GDM1 (cell line): ENCODE measurements around the gene CPTP.

Source experiments
- DNase-seq: peaks from one replicate; lab custom pipeline; 2025; lab: John Stamatoyannopoulos, UW

Gene CPTP

DNA sequence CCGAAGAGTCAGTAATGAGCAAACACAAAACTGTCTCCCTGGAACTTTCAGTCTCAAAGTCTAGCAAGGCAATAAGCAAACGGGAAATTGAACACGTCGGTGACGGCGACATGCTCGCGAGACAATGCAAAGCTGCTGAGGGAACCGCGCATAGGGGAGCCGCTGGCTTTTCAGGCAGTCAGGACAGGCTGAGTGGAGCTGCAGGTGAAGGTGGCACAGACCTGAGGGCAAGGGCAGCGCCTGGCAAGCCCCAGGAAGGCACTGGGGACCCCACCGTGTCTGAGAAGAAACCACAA is 5.0 kb upstream of the CPTP start:
- DNase-seq: no peak

GRCh38 chr1:1320666-1321448 is 3.7 kb upstream of the CPTP start:
- no peak for DNase-seq

DNA sequence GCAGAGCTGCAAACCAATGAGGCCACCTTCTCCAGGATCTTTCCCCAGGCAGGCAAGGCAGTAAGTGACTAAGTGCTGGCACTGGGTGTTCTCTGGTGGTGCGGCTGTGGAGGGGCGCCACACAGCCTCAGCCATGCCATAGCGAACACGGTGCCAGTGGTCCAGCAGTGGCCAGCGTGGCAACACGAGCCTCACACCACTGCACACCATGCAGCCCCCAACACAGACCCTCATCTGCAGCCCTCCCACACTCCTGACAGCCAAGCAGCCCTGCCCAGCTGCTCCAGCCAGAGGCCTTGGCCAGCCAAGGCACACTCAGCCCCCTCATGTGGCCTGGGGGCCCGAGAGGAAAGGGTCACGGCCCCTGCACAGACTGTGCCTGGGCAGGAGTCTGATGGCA is 3.1 kb upstream of the CPTP start:
- no peak for DNase-seq

- no peak for DNase-seq
These were observed 2.2 kb upstream of the CPTP start for GRCh38 chr1:1322418-1322817.

- no peak for DNase-seq
These were observed 1.6 kb upstream of the CPTP start for GRCh38 chr1:1322952-1323351.

- DNase-seq: no peak
These were observed 498 bp upstream of the CPTP start for GRCh38 chr1:1324084-1324523.

DNA sequence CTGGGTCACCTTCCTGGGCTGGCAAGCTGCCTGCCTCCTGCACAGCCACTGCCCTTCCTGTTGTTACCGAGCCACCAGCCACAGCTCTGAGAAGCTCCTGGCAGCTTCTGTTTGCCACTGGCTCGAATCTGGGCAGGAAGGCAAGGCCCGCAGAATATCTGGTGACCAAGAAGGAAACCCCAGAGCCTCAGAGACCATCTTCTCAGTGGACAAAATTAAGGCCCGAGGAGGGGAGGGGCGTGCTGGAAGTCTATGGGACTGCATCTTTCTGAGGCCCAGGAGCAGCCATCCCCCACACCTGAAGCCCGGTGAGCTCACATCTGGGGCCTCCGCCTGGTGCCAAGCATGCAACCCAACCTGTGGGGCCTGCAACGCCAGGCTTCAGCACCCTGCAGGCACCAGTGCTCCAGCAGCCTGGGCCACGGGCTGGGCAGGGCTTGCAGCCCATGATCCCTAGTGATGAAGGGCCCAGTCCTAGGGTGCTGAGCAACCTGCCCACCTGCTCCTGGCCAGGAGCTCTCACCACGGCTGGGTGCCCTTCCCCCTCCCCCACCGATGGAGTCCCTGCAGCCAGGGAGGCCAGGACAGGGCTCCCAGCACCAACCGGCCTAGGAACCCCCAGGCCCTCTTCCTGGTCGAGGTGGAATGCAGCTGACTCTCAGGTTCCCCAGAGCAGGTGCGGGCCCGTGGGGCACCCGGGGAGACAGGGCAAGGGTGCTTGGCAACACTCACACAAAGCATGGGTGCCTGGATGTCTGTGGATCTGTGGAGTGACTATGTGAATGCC is 879 bp downstream of the CPTP start:
- no peak for DNase-seq

DNA sequence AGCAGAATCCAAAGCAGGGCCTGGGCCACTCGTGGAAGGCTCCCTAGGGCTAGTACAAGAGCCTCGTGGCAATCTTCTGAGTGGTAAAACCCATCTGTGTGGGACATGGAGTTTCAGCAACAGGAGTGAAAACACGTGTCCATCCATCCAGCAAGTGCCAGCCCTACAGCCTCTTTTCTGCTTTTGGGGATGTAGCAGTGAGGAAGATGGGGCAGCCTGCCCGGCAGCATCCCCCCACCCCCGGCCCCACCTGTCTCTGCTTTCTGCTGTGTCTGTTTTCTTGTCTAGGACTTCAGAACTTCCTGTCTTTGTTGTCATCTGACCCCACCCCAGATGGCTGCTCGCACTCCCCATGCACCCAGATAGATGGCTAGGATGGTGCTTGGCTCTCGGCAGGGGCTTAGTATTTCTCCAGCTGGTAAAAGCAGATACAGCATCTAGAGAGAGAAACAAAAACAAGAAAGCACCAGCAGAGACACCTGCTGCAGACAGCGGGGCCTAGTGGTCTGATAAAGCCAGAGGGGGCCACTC is 1.5 kb downstream of the CPTP start:
- DNase-seq: no peak

- no peak for DNase-seq
These were observed 2.7 kb downstream of the CPTP start for GRCh38 chr1:1327291-1327690.

GRCh38 chr1:1328254-1328653 is 3.7 kb downstream of the CPTP start:
- DNase-seq: no peak

DNA sequence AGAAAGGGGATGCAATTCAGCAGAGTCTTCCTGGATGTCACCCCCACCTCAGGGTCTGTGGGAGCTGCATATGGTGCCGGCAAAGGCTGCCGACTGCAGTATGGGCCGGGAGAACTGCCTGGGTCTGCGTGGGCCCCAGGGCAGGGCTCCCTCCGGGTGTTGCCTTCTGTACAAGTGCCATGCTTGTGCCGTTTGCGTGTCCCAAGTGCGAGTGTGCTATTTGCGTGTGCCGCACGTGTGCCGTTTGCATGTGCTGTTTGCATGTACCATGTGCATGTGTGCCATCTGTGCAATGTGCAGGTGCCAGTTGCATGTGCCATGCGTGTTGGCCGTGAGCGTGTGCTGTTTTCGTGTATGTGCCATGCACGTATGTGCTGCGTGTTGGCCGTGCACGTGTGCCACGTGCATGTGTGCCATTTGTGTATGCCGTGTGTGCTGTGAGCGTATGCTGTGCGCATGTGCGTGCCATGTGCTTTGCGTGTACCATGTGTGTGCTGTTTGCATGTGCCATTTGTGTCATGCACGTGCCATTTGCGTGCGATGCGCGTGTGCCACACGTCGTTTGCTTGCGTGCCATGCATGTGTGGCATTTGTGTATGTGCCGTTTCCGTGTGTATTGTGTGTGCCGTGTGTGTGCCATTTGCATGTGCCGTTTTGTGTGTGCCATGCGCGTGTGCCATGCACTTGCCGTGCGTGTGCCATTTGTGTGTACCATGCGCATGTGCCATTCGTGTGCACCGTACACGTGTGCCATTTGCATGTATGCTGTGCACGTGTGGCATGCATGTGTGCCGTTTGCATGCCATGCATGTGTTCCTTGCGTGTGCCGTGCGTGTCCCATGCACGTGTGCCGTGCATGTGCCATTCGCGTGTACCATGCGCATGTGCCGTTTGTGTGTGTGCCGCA is 5.0 kb downstream of the CPTP start:
- no peak for DNase-seq

GRCh38 chr1:1330366-1331067 is 5.9 kb downstream of the CPTP start:
- DNase-seq: no peak

DNA sequence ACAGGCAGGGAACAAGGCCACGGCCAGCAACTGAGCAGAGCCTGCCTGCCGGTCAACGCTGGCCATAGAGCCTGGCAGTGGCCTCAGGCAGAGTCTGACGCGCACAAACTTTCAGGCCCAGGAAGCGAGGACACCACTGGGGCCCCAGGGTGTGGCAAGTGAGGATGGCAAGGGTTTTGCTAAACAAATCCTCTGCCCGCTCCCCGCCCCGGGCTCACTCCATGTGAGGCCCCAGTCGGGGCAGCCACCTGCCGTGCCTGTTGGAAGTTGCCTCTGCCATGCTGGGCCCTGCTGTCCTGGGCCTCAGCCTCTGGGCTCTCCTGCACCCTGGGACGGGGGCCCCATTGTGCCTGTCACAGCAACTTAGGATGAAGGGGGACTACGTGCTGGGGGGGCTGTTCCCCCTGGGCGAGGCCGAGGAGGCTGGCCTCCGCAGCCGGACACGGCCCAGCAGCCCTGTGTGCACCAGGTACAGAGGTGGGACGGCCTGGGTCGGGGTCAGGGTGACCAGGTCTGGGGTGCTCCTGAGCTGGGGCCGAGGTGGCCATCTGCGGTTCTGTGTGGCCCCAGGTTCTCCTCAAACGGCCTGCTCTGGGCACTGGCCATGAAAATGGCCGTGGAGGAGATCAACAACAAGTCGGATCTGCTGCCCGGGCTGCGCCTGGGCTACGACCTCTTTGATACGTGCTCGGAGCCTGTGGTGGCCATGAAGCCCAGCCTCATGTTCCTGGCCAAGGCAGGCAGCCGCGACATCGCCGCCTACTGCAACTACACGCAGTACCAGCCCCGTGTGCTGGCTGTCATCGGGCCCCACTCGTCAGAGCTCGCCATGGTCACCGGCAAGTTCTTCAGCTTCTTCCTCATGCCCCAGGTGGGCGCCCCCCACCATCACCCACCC is 6.7 kb downstream of the CPTP start, which contains the start of gene TAS1R3:
Gene TAS1R3 (plus strand): TSS at position 213 of the 898 bp plus-strand sequence. CDS start 66 bp downstream, at position 279.
- no peak for DNase-seq

DNA sequence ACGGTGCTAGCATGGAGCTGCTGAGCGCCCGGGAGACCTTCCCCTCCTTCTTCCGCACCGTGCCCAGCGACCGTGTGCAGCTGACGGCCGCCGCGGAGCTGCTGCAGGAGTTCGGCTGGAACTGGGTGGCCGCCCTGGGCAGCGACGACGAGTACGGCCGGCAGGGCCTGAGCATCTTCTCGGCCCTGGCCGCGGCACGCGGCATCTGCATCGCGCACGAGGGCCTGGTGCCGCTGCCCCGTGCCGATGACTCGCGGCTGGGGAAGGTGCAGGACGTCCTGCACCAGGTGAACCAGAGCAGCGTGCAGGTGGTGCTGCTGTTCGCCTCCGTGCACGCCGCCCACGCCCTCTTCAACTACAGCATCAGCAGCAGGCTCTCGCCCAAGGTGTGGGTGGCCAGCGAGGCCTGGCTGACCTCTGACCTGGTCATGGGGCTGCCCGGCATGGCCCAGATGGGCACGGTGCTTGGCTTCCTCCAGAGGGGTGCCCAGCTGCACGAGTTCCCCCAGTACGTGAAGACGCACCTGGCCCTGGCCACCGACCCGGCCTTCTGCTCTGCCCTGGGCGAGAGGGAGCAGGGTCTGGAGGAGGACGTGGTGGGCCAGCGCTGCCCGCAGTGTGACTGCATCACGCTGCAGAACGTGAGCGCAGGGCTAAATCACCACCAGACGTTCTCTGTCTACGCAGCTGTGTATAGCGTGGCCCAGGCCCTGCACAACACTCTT is 7.6 kb downstream of the CPTP start:
- no peak for DNase-seq

DNA sequence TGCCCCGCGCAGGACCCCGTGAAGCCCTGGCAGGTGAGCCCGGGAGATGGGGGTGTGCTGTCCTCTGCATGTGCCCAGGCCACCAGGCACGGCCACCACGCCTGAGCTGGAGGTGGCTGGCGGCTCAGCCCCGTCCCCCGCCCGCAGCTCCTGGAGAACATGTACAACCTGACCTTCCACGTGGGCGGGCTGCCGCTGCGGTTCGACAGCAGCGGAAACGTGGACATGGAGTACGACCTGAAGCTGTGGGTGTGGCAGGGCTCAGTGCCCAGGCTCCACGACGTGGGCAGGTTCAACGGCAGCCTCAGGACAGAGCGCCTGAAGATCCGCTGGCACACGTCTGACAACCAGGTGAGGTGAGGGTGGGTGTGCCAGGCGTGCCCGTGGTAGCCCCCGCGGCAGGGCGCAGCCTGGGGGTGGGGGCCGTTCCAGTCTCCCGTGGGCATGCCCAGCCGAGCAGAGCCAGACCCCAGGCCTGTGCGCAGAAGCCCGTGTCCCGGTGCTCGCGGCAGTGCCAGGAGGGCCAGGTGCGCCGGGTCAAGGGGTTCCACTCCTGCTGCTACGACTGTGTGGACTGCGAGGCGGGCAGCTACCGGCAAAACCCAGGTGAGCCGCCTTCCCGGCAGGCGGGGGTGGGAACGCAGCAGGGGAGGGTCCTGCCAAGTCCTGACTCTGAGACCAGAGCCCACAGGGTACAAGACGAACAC is 8.3 kb downstream of the CPTP start:
- no peak for DNase-seq

GRCh38 chr1:1333551-1334241 is 9.1 kb downstream of the CPTP start:
- no peak for DNase-seq

- DNase-seq: no peak
These were observed 10.2 kb downstream of the CPTP start for GRCh38 chr1:1334835-1335234.

DNA sequence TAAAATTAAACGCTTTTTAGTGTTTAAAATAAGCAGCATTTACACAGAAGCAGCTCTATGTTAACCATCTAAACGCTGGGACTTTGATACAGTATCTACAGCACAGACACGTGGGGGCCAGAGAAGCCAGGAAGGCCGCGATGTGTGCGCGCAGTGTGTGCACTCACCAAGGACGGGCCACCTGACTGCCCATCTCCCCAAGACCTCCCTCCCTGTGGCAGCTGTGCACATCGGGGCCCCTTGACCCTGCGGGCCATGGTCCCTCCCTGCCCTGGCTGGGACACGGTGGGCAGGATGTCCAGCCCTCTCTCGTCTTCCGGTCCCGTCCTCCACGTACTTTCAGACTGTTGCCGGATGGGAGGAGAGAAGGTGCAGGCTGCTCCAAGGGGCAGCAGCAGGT is 10.7 kb downstream of the CPTP start:
- DNase-seq: no peak
